ENCODE data around the gene SNED1.
"Not testable (repeated sequence)": the region's sequence is repeated elsewhere in the genome, so short reads cannot be mapped to it uniquely, and the experiment has no call there.

Gene SNED1

DNA sequence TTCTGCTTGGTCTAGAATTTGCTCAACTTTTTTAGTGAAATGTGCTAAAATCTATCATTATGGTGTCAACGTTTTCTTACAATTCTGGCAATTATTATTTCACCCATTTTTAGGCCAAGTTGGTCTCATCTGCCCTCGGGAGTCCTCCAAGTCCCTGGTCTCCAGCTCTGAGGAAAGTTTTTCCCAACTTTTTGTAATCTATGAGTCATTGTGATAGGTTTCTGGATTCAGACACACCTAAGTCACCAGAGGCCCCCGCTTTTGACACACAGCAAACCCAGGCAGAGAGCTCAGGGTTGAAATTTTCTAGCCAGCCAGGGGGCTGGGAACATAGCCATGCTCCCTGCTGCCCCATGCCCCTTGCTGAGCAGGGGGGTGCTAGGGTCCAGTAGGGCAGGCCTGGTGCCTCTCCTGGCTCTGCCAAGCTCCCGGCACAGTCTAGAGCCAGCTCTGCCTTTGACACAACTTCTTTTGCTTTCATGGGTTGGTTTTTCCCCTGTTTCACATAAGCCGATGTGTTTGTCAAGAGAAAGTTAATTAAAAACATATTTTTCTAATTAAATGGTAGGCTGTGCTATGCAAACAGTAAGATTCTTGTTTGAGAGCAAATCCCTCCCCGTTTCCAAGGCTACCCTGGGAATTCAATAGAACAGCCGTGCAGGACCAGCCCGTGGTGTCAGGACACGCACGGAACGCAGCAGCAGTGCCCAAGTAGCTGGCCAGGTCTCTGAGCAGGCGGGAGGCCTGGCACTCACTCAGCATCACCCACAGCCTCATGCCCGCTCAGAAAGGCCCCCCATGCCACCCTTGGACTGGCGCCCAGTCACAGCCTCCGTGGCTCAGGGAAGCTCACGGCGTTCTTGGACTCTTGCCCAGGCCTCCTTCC lies 25.5 kb upstream of the SNED1 start:
- no peak for DNase-seq

DNA sequence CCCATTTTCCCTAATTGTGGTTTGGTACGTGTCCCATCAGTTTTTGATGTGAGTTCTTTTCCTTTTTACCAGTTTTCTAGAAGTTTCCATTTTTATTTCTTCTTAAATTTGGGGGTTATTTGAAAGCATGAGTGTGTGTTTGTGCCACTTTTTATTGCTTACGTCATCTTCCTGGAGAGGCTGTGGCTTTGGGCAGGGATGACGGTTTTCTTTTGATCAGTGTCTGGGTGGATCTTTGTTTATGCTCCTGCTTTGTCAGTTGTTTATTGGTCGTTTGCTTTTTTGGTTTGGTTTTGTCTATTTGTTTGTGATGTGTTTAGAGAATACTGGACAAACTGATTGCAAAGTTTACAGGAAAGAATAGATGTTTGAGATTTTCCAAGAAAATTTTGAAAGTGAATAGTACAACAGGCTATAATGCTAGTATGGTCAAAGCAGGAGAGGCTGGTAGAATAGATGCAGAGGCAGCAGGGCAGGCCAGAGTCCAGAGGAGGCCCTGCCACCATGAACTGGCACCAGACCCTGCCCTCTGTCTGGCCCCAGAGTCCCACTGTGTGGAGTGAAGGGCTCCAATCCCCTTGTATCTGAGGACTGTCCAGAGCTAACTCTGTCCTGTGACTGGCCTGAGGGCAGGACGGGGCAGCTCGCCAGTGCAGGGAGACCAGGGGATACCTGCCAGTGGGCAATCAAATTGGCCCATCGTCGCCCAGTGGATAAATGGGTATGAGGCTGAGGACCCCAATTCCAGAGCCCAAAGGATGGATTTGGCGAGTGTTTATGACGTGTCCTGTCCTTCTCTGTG lies 23.4 kb upstream of the SNED1 start:
- DNase-seq, result no peak

- not testable (repeated sequence) for DNase-seq
These were observed 22.5 kb upstream of the SNED1 start for GRCh38 chr2:240975903-240976302.

DNA sequence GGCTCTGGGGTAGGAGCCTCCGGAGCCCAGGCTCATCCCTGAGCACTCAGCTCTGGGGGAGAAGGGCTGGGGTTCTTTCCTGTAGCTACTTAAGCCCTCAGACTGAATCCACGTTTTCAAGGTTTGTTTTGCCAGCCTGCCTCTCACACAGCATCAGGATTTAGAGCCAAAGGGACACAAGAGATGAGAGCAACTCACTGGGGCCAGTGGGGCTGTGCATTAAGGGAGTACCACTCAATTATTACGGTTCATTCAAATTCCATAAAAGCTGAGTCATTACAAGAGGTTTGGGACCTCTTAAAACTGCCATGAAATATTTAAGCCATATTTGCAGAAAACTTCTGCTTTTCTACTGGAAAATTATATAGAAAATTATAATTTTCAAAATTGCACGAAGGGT lies 17.1 kb upstream of the SNED1 start:
- no peak for DNase-seq

GRCh38 chr2:240981871-240982800 lies 16.3 kb upstream of the SNED1 start:
- no peak for DNase-seq

DNA sequence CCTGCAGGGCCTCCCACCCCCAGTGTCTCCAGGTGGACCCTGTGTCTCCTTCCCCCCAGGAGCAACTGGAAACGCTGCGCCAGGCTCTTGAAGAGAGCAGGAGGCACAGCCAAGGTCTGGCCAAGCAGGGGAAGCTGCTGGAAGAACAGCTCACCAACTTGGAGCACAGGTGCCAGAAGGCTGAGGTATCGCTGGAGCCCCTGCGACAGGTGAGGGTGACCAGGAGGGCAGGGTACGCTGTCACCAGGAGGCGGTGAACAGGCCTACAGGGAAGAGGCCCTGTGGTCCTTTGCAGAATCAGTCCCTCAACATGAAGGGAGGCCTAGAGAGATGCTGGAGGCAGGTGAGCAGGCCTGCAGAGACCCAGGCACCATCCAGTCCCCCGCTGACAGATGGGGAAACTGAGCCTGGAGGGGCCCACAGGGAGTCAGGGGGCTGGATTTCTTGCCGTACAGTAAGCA lies 15.6 kb upstream of the SNED1 start:
- no peak for DNase-seq

GRCh38 chr2:240983361-240983995 lies 14.9 kb upstream of the SNED1 start:
- DNase-seq, result no peak

GRCh38 chr2:240983996-240984498 lies 14.4 kb upstream of the SNED1 start:
- no peak for DNase-seq

DNA sequence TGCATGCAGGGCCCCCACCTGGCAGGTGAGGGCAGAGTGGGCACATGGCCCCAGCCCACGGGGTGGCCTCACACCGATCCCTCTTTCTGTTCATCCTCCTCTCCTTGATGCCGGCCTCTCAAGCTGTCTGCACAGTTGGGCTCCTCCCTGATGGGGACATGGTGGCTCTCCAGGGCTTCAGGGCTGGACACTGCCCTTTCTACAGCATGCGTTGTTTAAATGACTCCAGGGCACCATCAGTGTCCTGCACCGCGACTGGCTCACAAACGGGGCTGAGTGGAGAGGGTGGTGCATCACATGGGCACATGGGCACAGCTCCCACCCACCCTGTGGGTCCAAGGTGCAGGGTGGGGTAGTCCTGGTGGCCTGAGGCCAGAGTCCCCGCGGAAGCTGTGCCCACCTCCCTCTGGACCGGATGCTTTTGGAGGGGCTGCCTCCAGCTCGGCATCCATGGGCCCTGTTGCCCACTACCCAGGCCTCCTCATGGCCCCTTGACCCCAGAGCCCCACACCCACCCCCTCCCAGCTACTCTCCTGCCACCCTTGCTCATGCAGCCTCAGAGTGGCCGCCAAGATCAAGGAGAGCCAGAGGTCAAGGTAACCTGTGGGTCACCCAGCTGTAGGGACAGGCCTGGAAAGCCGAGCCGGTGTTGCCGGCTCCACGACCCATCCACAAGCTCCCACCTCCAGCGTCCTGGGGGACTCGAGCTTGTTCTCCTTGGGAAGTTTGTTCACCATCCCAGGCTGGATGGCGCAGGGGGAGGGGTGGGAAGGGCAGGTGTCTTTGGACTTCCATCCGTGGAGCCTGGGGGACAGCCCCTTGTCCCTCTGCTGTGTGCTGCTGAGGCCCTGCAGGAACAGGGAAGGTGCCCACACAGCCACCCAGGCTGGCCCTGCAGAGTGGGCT lies 12.3 kb upstream of the SNED1 start:
- DNase-seq, result no peak

DNA sequence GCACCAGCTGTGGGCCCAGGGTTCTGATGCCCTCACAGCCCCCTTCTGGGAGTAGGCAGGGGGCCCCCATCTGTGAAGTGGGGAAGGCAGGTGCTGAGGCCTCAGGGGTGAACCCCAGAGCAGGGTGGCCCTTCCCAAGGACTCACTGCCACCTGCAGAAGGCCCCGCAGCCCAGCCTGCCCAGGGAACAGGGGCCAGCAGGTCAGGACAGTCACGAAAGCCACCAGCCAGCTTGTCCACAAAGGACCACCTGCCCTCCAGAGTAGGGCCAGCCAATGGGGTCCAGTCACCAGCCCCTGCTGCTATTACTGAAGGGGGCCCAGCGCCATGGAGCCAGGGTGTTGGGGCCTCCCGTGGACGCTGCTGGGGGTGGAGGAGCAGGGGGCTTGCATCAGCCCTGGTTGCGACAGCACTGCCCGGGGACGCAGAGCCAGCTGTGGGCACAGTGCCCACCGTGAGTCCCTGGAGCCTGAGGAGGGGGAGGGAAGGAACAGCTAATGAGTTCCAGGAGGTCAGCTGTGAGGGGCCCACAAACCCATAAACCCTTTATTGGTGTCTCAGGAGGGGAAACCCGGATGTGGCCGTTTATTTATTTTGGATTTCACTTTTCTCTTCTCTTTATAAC lies 11.5 kb upstream of the SNED1 start:
- DNase-seq, result peak; percentile 72

- DNase-seq, result no peak
These were observed 10.8 kb upstream of the SNED1 start for GRCh38 chr2:240987588-240987987.

DNA sequence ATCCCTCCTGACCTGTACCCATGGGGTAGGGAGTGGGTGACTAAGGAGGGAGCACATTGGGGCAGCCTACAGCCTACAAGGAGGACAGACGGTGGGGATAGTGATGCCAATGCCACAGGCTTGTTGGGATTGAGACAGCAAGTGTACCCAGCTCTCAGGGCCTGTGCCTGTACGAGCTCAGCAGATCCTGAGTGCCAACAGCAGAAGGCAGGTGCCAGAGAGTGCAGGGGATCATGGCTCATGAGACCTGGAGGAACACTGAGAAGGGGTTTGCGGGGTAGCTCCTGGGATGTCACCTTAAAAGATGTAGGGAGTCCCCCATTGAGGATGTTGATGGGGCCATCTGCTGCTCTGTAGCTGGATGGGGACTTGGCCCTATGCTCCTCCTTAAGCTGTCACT lies 10.3 kb upstream of the SNED1 start:
- DNase-seq, result peak; percentile 12

- no peak for DNase-seq
These were observed 9.7 kb upstream of the SNED1 start for GRCh38 chr2:240988571-240989271.

- peak; percentile 15 for DNase-seq
These were observed 8.8 kb upstream of the SNED1 start for GRCh38 chr2:240989451-240990265.

DNA sequence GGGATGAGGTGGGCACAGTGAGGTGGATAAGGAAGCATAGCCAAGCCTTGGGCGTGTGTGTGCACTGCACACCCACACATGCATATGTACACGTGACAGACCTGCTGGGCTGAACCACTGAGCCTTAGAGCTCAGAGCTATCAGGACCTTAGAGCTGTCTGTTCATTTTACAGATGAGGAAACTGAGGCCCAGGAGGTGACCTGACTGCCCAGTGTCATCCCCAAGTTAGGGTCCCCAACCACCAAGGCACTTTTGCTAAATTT lies 8.2 kb upstream of the SNED1 start:
- no peak for DNase-seq

- peak; percentile 9 for DNase-seq
These were observed 7.6 kb upstream of the SNED1 start for GRCh38 chr2:240990726-240991377.

- DNase-seq, result peak; percentile 93
These were observed 6.8 kb upstream of the SNED1 start for GRCh38 chr2:240991378-240992263.
